H1 (cell line): ENCODE measurements around the gene SARS2.

Source experiments
- EZH2 ChIP-seq: fragments of 200-600 bp; sonication (generic); IDR thresholded peaks from 2 replicates; pipeline ENCODE4 v1.7.1; 2012; ENCODE audit warnings: low read depth, mild to moderate bottlenecking, moderate library complexity, low read length, inconsistent platforms; ENCODE audit not compliant: severe bottlenecking
- HDAC6 ChIP-seq: IDR thresholded peaks from one replicate; pipeline ENCODE4 v1.7.1; 2012; ENCODE audit warnings: low read depth, mild to moderate bottlenecking, inconsistent platforms, low read length, moderate library complexity
- POLR2AphosphoS5 ChIP-seq: IDR thresholded peaks from 2 replicates; pipeline ENCODE4 v1.6.1; 2011; ENCODE audit warnings: low read depth, low read length
- RAD21 ChIP-seq, 2 experiments: IDR thresholded peaks in 1 of 2; conservative IDR thresholded peaks in 1 of 2; 2 replicates each; pipeline ENCODE4 v1.6.1; 2011; ENCODE audit warnings: low read depth in 2 of 2, low read length in 2 of 2, improper control_type of control experiment in 1 of 2, inconsistent platforms in 1 of 2, mild to moderate bottlenecking in 1 of 2, moderate library complexity in 1 of 2
- RXRA ChIP-seq: IDR thresholded peaks from 2 replicates; pipeline ENCODE4 v1.6.1; 2011; ENCODE audit warnings: low read depth, mild to moderate bottlenecking, low read length, moderate library complexity; ENCODE audit not compliant: insufficient read depth
- SIN3A ChIP-seq, 2 experiments: IDR thresholded peaks in 1 of 2; conservative IDR thresholded peaks in 1 of 2; 2 replicates each; pipeline ENCODE4 v1.6.1; 2011 to 2012; ENCODE audit warnings: low read length in 2 of 2, improper control_type of control experiment in 1 of 2, low read depth in 1 of 2, mild to moderate bottlenecking in 1 of 2
- SIX5 ChIP-seq: IDR thresholded peaks from 2 replicates; pipeline ENCODE4 v1.6.1; 2011; ENCODE audit warnings: mild to moderate bottlenecking, low read depth, low read length
- YY1 ChIP-seq: IDR thresholded peaks from 2 replicates; pipeline ENCODE4 v1.6.1; 2011; ENCODE audit warnings: low read depth, mild to moderate bottlenecking, low read length
- TF ChIP-seq, protein P1 (sequence below), 3 experiments: IDR thresholded peaks; 1 replicate in 2 of 3; 2 replicates in 1 of 3; pipeline versions ENCODE4 v1.5.1 to v1.6.1; 2011; ENCODE audit warnings: low read length in 3 of 3, mild to moderate bottlenecking in 3 of 3, inconsistent platforms in 2 of 3, low read depth in 1 of 3, moderate library complexity in 1 of 3; ENCODE audit not compliant: insufficient read depth in 1 of 3; ENCODE audit errors: control extremely low read depth in 1 of 3

GRCh38 chr19:38879400-38879751 lies 51.2 kb downstream of the SARS2 start:
- TF ChIP-seq, protein P1, sequence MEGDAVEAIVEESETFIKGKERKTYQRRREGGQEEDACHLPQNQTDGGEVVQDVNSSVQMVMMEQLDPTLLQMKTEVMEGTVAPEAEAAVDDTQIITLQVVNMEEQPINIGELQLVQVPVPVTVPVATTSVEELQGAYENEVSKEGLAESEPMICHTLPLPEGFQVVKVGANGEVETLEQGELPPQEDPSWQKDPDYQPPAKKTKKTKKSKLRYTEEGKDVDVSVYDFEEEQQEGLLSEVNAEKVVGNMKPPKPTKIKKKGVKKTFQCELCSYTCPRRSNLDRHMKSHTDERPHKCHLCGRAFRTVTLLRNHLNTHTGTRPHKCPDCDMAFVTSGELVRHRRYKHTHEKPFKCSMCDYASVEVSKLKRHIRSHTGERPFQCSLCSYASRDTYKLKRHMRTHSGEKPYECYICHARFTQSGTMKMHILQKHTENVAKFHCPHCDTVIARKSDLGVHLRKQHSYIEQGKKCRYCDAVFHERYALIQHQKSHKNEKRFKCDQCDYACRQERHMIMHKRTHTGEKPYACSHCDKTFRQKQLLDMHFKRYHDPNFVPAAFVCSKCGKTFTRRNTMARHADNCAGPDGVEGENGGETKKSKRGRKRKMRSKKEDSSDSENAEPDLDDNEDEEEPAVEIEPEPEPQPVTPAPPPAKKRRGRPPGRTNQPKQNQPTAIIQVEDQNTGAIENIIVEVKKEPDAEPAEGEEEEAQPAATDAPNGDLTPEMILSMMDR (IDR thresholded peaks at IDR 0.05; ENCODE audit: control extremely low read depth in 1 of 3, insufficient read depth in 1 of 3, low read depth in 1 of 3, low read length in 3 of 3), result no peak
- no peak for TF ChIP-seq POLR2AphosphoS5
- no peak for TF ChIP-seq YY1
- no peak for TF ChIP-seq HDAC6
- no peak for TF ChIP-seq SIN3A (conservative IDR thresholded peaks at IDR 0.05 in 1 of 2, IDR thresholded peaks at IDR 0.05 in 1 of 2; ENCODE audit: low read depth in 1 of 2, low read length in 2 of 2)
- TF ChIP-seq RAD21 (IDR thresholded peaks at IDR 0.05 in 1 of 2, conservative IDR thresholded peaks at IDR 0.05 in 1 of 2; ENCODE audit: low read depth in 2 of 2, low read length in 2 of 2), result no peak
- no peak for TF ChIP-seq SIX5
- TF ChIP-seq RXRA, result no peak
- no peak for TF ChIP-seq EZH2
